CMK (cell line): ENCODE data around the gene SHLD1.
"Not testable (repeated sequence)": the region's sequence is repeated elsewhere in the genome, so short reads cannot be mapped to it uniquely, and the experiment has no call there.

ENCODE experiments used
- DNase-seq: peaks from one replicate; pipeline ENCODE4 v3.0.0-alpha.2; 2010; ENCODE audit warnings: low read depth

The SHLD1 gene

GRCh38 chr20:5735845-5736510 lies 14.2 kb upstream of the SHLD1 start:
- DNase-seq, result no peak

DNA sequence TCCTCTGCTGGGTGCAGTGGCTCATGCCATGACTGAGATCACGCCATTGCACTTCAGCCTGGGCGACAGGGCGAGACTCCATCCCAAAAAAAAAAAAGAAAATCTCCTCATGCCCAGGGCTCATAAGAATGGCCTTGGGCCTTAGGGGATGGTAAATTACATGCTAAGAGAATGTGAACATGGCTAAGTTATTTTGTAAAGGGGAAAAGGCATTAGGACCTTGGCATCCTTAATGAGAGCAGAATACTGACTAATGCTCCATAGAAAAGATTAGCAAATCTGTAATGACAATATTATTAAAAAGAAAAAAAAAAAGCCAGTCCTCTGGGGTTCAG lies 12.6 kb upstream of the SHLD1 start:
- no peak for DNase-seq

- DNase-seq, result no peak
Observed at GRCh38 chr20:5737966-5738365, 12.2 kb upstream of the SHLD1 start.

DNA sequence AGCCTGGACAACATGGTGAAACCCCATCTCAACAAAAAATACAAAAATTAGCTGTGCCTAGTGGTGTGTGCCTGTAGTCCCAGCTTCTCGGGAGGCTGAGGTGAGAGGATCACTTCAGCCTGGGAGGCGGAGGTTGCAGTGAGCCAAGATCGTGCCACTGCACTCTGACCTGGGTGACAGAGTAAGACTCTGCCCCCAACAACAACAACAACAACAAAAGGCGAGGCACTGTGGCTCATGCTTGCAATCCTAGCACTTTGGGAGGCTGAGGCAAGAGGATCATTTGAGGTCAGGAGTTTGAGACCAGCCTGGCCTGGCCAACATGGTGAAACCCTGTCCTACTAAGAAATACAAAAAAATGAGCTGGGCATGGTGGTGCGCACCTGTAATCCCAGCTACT lies 9.6 kb upstream of the SHLD1 start:
- not testable (repeated sequence) for DNase-seq

- no peak for DNase-seq
Observed at GRCh38 chr20:5741089-5741488, 9.1 kb upstream of the SHLD1 start.

GRCh38 chr20:5742041-5742440 lies 8.2 kb upstream of the SHLD1 start:
- DNase-seq, result no peak

GRCh38 chr20:5745416-5746030 lies 4.7 kb upstream of the SHLD1 start:
- no peak for DNase-seq

GRCh38 chr20:5746064-5746463 lies 4.1 kb upstream of the SHLD1 start:
- no peak for DNase-seq

DNA sequence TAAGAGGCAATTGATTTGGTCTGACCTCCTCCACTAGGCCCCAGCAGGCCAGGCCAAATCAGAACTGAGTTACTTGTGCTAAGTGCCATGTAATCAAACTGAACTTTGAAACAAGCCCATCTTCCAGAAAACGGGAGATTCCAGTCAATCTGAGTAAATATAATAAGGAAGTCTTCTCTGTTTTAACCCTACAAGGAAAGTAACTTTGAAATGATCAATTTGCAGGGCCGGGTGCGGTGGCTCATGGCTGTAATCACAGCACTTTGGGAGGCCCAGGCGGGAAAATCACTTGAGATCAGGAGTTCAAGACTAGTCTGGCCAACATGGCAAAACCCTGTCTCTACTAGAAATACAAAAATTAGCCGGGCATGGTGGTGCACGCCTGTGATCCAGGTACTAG lies 2.0 kb upstream of the SHLD1 start:
- DNase-seq, result no peak

DNA sequence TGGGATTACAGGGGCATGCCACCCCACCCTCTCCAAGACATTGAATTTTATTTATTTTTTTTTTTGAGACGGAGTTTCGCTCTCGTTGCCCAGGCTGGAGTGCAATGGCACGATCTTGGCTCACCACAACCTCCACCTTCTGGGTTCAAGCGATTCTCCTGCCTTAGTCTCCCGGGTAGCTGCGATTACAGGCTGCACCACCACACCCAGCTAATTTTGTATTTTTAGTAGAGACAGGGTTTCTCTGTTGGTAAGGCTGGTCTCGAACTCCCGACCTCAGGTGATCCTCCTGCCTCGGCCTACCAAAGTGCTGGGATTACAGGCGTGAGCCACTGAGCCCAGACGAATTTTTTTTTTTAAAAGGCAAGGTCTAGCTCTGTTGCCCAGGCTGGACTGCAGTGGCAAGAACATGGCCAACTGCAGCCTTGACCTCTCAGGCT lies 669 bp upstream of the SHLD1 start:
- not testable (repeated sequence) for DNase-seq

GRCh38 chr20:5751856-5752255 lies 1.7 kb downstream of the SHLD1 start:
- no peak for DNase-seq

DNA sequence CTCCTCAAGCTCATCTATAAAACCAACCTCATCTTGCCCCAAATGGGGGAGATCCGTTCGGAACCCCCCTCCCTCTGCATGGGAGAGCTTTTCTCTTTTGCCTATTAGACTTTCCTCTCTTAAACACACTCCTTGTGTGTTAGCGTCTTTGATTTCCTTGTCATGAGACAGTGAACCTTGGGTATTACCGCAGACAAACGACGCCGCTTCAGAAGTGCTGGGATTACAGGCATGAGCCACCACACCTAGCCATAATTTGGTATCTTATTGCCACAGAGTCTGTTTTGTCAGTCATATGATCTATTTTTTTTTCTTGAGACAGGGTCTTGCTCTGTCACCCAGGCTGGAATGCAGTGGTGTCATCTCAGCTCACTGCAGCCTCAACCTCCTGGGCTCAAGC lies 3.6 kb downstream of the SHLD1 start:
- no peak for DNase-seq

- DNase-seq, result no peak
Observed at GRCh38 chr20:5757949-5758348, 7.7 kb downstream of the SHLD1 start.

DNA sequence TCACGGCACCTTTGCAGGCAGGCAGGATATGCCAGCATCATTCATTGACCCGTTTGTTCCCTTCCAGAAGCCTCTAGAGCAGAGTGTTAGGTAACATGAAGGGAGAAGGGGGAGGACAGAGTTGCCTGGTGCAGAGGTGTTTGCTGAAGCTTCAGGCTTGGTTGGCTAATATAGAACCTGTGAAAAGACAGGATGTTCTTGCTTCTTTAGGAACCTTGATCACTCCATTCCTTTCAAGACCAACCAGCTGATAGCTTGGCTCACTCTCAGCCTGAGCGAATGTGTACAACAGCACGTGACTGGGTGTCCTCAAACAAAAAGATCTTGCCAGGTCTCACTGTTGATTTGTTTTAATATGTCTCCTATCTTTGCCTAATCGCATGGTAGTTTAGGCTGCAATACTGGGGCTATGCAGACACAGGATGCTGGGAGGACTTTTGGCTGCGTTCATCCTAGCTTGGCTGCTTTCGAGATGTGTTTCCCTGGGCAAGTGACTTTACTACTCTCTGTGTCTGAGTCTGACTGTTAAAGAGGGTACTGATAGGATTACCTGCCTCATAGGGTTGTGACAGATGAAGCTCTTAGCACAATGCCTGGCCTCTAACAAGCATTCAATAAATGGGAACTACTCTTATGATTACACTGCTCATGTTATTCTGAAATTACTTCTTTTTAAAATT lies 16.0 kb downstream of the SHLD1 start:
- DNase-seq, result no peak

GRCh38 chr20:5767493-5768098 lies 17.4 kb downstream of the SHLD1 start:
- DNase-seq, result no peak

DNA sequence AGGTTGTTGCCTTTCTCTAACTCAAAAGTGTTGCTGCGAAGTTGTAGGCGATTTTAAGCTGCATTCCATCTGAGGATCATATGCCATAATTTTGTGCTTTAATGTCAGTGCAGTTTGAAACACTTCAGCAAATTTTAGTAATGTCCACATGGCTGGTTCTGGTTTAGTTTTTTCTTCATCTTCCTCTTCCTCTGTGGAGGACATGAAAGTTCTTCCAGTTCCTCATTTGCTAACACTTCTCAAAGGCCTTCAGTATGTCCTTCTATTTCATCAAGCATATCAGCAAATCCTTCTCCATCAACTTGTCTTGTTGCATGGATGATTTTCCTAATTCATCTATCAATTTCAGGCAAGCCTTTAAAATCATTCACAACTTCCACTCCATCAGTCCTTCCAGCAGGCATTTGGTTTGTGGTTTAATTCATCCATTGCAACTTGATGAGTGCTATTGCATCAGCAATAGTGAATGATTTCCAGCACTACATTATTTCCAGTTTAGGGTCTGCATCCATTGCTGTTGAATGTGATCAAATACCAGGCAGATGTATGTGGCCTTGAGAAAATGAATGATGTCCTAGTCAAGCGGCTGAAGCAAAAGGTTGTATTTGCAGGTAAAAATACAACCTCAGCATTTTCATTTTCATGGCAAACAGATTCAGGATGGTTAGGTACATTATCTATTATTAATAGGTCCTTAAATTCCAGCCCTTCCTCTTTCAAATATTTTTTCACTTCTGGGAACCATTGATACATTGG lies 20.2 kb downstream of the SHLD1 start:
- DNase-seq, result no peak

- no peak for DNase-seq
Observed at GRCh38 chr20:5770987-5771318, 20.8 kb downstream of the SHLD1 start.

DNA sequence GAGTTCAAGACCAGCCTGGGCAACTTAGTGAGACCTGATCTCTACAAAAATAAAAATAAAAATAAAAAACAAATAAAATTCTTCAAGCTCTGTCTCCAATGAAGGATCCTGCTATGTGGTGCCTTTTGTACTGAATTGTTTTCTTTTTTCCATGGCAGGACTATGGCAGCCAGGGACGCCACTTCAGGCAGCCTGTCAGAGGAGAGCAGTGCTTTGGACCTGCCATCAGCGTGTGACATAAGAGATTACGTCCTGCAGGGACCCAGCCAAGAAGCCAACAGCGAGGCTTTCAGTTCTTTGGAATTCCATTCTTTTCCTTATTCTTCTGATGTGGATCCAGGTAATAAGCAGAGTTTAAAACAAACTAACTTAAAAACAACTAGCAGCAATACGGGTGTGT lies 22.5 kb downstream of the SHLD1 start:
- DNase-seq, result no peak

DNA sequence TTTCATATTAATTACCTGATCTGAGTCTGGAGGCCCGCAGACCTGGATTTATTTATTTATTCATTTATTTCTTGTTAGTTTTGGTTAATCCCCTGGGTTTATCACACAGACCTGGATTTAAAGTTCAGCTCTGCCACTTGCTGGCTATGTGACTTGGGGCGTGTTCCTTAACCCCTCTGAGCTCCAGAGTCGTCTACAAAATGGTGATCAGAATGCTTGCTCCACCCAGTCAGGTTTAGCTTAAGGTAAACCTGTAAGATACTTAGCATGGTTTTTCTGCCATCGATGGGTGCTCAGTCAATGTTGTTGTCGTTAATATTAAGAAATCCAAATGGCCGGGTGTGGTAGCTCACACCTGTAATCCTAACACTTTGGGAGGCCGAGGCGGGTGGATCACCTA lies 23.4 kb downstream of the SHLD1 start:
- no peak for DNase-seq

DNA sequence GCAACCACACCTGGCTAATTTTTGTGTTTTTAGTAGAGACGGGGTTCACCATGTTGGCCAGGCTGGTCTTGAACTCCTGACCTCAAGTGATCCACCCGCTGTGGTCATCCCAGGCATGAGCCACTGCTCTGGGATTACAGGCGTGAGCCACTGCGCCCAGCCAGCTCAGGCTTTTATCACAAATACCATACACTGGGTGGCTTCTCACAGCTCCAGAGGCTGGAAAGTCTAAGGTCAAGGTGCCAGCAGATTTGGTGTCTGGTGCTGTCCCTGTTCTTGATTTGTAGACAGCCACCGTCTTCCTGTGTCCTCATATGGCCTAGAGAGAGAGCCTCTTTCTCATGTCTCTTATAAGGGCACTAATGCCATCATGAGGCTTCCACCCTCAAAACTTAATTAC lies 25.9 kb downstream of the SHLD1 start:
- no peak for DNase-seq

GRCh38 chr20:5779071-5779900 lies 29.1 kb downstream of the SHLD1 start:
- no peak for DNase-seq

DNA sequence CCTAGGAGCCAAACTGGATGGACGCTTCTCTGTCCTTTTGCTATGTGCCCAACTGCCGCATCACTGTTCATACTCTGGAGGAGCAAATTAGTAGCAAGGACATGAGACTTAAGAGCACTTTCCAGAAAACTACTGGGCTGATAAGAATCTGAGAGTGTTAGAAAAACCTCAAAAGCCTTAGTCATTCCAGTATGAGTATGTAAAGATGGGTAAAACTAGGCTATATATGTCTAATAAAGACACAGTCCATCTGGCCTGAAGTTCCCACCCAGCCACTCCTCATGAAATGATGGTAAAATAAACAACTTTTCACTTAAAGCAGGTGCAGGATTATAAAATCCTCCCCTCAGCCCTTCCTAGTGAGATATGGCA lies 30.6 kb downstream of the SHLD1 start:
- no peak for DNase-seq
